ENCODE data around the gene LTBP1.

GRCh38 chr2:33216508-33217182 lies 269.9 kb downstream of the LTBP1 start:
- no peak for TF ChIP-seq CTCF (IDR thresholded peaks at IDR 0.05)
- no peak for TF ChIP-seq EZH2 (IDR thresholded peaks at IDR 0.05; ENCODE audit: borderline replicate concordance, insufficient read depth, low read depth, low read length, poor library complexity, severe bottlenecking)
